AG10803 (cell line): ENCODE data around the gene GAST.

Experiments used
- DNase-seq: peaks from one replicate; pipeline ENCODE4 v3.0.0; 2010; ENCODE audit warnings: low read depth
- H3K4me3 ChIP-seq: 2 replicates; pipeline ENCODE4 v1.5.1; 2011; ENCODE audit warnings: mild to moderate bottlenecking, low read length, control low read depth
- TF ChIP-seq, protein P1 (sequence below): conservative IDR thresholded peaks from 2 replicates; pipeline ENCODE4 v1.5.1; 2011; ENCODE audit warnings: mild to moderate bottlenecking, low read length, control low read depth, inconsistent platforms

Gene GAST

GRCh38 chr17:41763327-41763726, 51.2 kb downstream of the GAST start:
- TF ChIP-seq, protein P1, sequence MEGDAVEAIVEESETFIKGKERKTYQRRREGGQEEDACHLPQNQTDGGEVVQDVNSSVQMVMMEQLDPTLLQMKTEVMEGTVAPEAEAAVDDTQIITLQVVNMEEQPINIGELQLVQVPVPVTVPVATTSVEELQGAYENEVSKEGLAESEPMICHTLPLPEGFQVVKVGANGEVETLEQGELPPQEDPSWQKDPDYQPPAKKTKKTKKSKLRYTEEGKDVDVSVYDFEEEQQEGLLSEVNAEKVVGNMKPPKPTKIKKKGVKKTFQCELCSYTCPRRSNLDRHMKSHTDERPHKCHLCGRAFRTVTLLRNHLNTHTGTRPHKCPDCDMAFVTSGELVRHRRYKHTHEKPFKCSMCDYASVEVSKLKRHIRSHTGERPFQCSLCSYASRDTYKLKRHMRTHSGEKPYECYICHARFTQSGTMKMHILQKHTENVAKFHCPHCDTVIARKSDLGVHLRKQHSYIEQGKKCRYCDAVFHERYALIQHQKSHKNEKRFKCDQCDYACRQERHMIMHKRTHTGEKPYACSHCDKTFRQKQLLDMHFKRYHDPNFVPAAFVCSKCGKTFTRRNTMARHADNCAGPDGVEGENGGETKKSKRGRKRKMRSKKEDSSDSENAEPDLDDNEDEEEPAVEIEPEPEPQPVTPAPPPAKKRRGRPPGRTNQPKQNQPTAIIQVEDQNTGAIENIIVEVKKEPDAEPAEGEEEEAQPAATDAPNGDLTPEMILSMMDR: no peak
- no peak overlapping the region for H3K4me3 ChIP-seq
- no peak for DNase-seq
